Neutrophil (primary cell): ENCODE measurements around the gene CPSF6.
"Not testable (repeated sequence)": the region's sequence is repeated elsewhere in the genome, so short reads cannot be mapped to it uniquely, and the experiment has no call there.

Experiments used
- H3K27ac ChIP-seq: fragments of 200-600 bp; sonication (generic); 2 replicates; pipeline ENCODE4 v1.5.1; 2016; ENCODE audit warnings: mild to moderate bottlenecking, moderate library complexity
- H3K27me3 ChIP-seq: fragments of 200-600 bp; sonication (generic); 2 replicates; pipeline ENCODE4 v1.6.0; 2016; ENCODE audit warnings: mild to moderate bottlenecking
- H3K36me3 ChIP-seq: fragments of 200-600 bp; sonication (generic); 2 replicates; pipeline ENCODE4 v1.5.1; 2017
- H3K4me1 ChIP-seq, 2 experiments: fragments of 200-600 bp in 1 of 2; sonication (generic) in 1 of 2; 1 replicate in 1 of 2; 2 replicates in 1 of 2; pipeline versions ENCODE4 v1.5.1 to v1.6.1; 2013 to 2016; ENCODE audit warnings: low read depth in 1 of 2, low read length in 1 of 2, mild to moderate bottlenecking in 1 of 2, moderate library complexity in 1 of 2; ENCODE audit not compliant: control insufficient read depth in 1 of 2, insufficient read depth in 1 of 2
- H3K4me3 ChIP-seq, 2 experiments: fragments of 200-600 bp in 1 of 2; sonication (generic) in 1 of 2; 1 replicate in 1 of 2; 2 replicates in 1 of 2; pipeline ENCODE4 v1.5.1; 2013 to 2016; ENCODE audit warnings: low read depth in 1 of 2, low read length in 1 of 2, mild to moderate bottlenecking in 1 of 2, moderate library complexity in 1 of 2
- H3K9me3 ChIP-seq: fragments of 200-600 bp; sonication (generic); 2 replicates; pipeline ENCODE4 v1.5.1; 2016
- CTCF ChIP-seq: fragments of 200-600 bp; sonication (generic); IDR thresholded peaks from 2 replicates; pipeline ENCODE4 v1.5.1; 2016; ENCODE audit warnings: antibody characterized with exemption

Gene CPSF6

GRCh38 chr12:69291278-69291593 lies 51.9 kb downstream of the CPSF6 start:
- Histone ChIP-seq H3K4me3 (peak overlapping the region in 1 of 2 experiments; percentile 23), H3K9me3 (no peaks in the 10 kb centered on the region), H3K36me3 (no peaks in the 10 kb centered on the region), H3K27me3 (peaks cover 24% of the 10 kb centered on the region), H3K4me1 (peaks cover 9 to 10% of the 10 kb centered on the region in 2 experiments), H3K27ac (no peak overlapping the region)
- no peak for TF ChIP-seq CTCF

GRCh38 chr12:69298133-69298532 lies 58.8 kb downstream of the CPSF6 start:
- H3K27ac ChIP-seq: no peak overlapping the region
- no peak for TF ChIP-seq CTCF

GRCh38 chr12:69298947-69299346 lies 59.6 kb downstream of the CPSF6 start:
- H3K9me3 ChIP-seq: no peaks in the 10 kb centered on the region
- H3K4me1 ChIP-seq: no peaks in the 10 kb centered on the region
- no peaks in the 10 kb centered on the region for H3K27me3 ChIP-seq
- no peaks in the 10 kb centered on the region for H3K36me3 ChIP-seq
- H3K27ac ChIP-seq: no peak overlapping the region
- no peak overlapping the region for H3K4me3 ChIP-seq
- no peak for TF ChIP-seq CTCF

More at GRCh38 chr12:69298133-69298532, 58.8 kb downstream of the CPSF6 start:
- Histone ChIP-seq H3K4me1 (no peaks in the 10 kb centered on the region), H3K36me3 (no peaks in the 10 kb centered on the region), H3K9me3 (no peaks in the 10 kb centered on the region), H3K4me3 (no peak overlapping the region), H3K27me3 (no peaks in the 10 kb centered on the region)

DNA sequence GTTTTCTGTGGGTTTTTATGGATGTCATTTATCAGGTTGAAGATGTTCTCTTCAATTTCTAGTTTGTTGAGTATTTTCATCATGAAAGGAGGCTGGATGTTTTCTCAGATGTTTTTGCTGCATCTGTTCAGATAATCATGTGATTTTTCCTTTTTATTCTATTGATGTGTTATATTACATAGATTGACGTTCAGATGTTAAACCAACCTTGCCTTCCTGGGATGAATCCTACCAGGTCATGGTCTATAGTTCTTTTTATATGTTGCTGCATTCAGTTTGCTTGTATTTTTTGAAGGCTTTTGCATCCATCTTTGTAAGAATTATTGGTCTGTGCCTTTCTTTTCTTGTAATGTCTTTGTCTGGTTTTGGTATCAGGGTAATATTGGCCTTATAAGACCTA lies 64.9 kb downstream of the CPSF6 start:
- Histone ChIP-seq H3K4me3 (no peak overlapping the region), H3K4me1 (no peaks in the 10 kb centered on the region), H3K27me3 (no peaks in the 10 kb centered on the region), H3K27ac (no peak overlapping the region), H3K9me3 (no peaks in the 10 kb centered on the region), H3K36me3 (no peaks in the 10 kb centered on the region)
- TF ChIP-seq CTCF: no peak

GRCh38 chr12:69309461-69309860 lies 70.1 kb downstream of the CPSF6 start:
- Histone ChIP-seq H3K27me3 (no peaks in the 10 kb centered on the region), H3K9me3 (no peaks in the 10 kb centered on the region), H3K4me3 (no peak overlapping the region), H3K36me3 (no peaks in the 10 kb centered on the region), H3K4me1 (no peaks in the 10 kb centered on the region), H3K27ac (no peak overlapping the region)
- no peak for TF ChIP-seq CTCF

GRCh38 chr12:69313209-69313608 lies 73.8 kb downstream of the CPSF6 start:
- no peaks in the 10 kb centered on the region for H3K27me3 ChIP-seq
- H3K36me3 ChIP-seq: no peaks in the 10 kb centered on the region

GRCh38 chr12:69316784-69317183 lies 77.4 kb downstream of the CPSF6 start:
- H3K4me3 ChIP-seq, H3K27me3 ChIP-seq, H3K9me3 ChIP-seq, H3K36me3 ChIP-seq, H3K4me1 ChIP-seq, H3K27ac ChIP-seq: not testable (repeated sequence)

More at GRCh38 chr12:69313209-69313608, 73.8 kb downstream of the CPSF6 start:
- no peak for TF ChIP-seq CTCF
- Histone ChIP-seq H3K4me3 (no peak overlapping the region), H3K9me3 (no peaks in the 10 kb centered on the region), H3K4me1 (no peaks in the 10 kb centered on the region), H3K27ac (no peak overlapping the region)

DNA sequence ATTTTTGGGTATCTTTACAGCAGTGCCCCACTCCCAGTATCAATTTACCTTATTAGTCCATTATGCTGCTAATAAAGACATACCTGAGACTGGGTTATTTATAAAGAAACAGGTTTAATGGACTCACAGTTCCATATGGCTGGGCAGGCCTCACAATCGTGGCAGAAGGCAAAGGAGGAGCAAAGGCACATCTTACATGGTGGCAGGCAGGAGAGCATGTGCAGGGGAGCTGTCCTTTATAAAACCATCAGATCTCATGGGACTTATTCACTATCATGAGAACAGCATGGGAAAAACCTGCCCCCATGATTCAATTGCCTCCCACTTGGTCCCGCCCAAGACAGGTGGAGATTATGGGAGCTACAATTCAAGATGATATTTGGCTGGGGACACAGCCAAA lies 77.9 kb downstream of the CPSF6 start:
- not testable (repeated sequence) for H3K27me3 ChIP-seq, H3K9me3 ChIP-seq, H3K4me1 ChIP-seq, H3K36me3 ChIP-seq, H3K4me3 ChIP-seq, H3K27ac ChIP-seq
